ENCODE results near the gene PAQR7.
A peak's percentile ranks its signal among the peaks of the same experiment; 100 is the strongest.

The PAQR7 gene

DNA sequence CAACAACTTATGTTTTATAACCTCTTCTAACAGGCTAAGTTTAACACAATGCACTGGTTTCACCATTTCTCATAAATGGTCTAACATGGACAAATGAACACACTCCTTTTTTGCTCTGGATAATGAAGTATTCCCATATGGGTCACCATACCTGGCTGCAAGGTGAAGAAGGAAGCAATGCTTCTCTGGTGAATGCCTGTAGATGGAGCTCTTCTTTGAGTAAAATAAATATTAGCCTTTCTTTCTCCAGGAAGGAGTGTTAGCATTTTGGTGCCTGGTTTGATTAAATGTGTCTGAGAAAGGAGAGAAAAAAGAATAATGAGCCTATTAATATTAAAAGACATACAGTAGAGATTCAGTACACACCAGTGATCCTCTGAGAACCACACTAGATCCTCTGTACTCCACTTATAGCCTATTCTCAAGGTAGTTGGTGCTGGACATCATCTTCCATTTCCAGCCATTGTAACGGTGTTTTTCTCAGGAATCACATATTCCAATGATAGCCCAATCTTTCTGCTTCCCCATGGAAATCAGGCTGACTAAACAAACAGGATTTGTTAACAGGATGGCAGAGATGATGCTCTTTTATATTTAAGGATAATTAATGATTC, 38.1 kb downstream of the PAQR7 start:
- Histone ChIP-seq H3F3A (ENCODE audit: control insufficient read depth, insufficient read depth) (no peaks in the 10 kb centered on the region), H3K36me3 (ENCODE audit: control insufficient read depth, low read length) (peaks cover 46% of the 10 kb centered on the region), H3K79me2 (ENCODE audit: control insufficient read depth, low read length) (peaks cover 35% of the 10 kb centered on the region), H3K4me1 (ENCODE audit: control insufficient read depth, low read length) (no peaks in the 10 kb centered on the region), H3K9me2 (replicated peaks; ENCODE audit: control insufficient read depth, low read length) (no peaks in the 10 kb centered on the region), H3K4me3 (ENCODE audit: low read length) (no peak overlapping the region), H4K20me1 (ENCODE audit: control insufficient read depth, insufficient read depth, low read depth, low read length) (no peaks in the 10 kb centered on the region), H3K27ac (ENCODE audit: low read depth, low read length) (no peak overlapping the region), H3K4me2 (ENCODE audit: low read length) (no peak overlapping the region), H3K9me3 (ENCODE audit: control insufficient read depth, insufficient read depth, low read length) (no peaks in the 10 kb centered on the region), H3K27me3 (ENCODE audit: control insufficient read depth, low read length) (no peaks in the 10 kb centered on the region)
- TF ChIP-seq, protein P1, sequence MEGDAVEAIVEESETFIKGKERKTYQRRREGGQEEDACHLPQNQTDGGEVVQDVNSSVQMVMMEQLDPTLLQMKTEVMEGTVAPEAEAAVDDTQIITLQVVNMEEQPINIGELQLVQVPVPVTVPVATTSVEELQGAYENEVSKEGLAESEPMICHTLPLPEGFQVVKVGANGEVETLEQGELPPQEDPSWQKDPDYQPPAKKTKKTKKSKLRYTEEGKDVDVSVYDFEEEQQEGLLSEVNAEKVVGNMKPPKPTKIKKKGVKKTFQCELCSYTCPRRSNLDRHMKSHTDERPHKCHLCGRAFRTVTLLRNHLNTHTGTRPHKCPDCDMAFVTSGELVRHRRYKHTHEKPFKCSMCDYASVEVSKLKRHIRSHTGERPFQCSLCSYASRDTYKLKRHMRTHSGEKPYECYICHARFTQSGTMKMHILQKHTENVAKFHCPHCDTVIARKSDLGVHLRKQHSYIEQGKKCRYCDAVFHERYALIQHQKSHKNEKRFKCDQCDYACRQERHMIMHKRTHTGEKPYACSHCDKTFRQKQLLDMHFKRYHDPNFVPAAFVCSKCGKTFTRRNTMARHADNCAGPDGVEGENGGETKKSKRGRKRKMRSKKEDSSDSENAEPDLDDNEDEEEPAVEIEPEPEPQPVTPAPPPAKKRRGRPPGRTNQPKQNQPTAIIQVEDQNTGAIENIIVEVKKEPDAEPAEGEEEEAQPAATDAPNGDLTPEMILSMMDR (IDR thresholded peaks at IDR 0.05; ENCODE audit: low read depth, low read length, poor library complexity, severe bottlenecking): peak; percentile 64
- TF ChIP-seq EZH2phosphoT487 (IDR thresholded peaks at IDR 0.05; ENCODE audit: borderline replicate concordance, low read length): no peak

DNA sequence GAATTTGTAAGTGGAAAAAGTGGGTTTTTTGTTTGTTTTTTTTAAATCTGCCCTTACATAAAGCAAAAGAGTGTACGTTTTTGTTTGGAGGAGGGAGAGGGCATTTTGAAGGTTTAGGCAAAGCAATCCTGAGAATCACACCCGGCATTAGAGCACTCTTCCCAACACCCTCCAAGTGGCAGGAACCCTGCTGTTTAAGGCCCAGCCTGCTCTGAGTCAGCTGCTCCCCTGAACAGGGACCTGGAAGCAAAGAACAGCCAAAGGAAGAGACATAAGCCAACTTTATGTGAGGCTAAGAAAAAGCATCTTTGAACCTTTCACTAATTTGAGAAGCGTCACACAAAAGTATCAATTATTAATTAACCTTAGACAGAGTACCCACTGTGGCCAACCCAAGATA, 38.8 kb downstream of the PAQR7 start:
- Histone ChIP-seq H3K4me3 (ENCODE audit: low read length) (no peak overlapping the region), H3F3A (ENCODE audit: control insufficient read depth, insufficient read depth) (no peaks in the 10 kb centered on the region), H3K9me2 (replicated peaks; ENCODE audit: control insufficient read depth, low read length) (no peaks in the 10 kb centered on the region), H3K79me2 (ENCODE audit: control insufficient read depth, low read length) (peaks cover 28% of the 10 kb centered on the region), H3K27ac (ENCODE audit: low read depth, low read length) (no peak overlapping the region), H3K9me3 (ENCODE audit: control insufficient read depth, insufficient read depth, low read length) (no peaks in the 10 kb centered on the region), H4K20me1 (ENCODE audit: control insufficient read depth, insufficient read depth, low read depth, low read length) (no peaks in the 10 kb centered on the region), H3K27me3 (ENCODE audit: control insufficient read depth, low read length) (no peaks in the 10 kb centered on the region), H3K36me3 (ENCODE audit: control insufficient read depth, low read length) (peaks cover 52% of the 10 kb centered on the region), H3K4me1 (ENCODE audit: control insufficient read depth, low read length) (no peaks in the 10 kb centered on the region), H3K4me2 (ENCODE audit: low read length) (no peak overlapping the region)
- TF ChIP-seq, protein P1 (IDR thresholded peaks at IDR 0.05; ENCODE audit: low read depth, low read length, poor library complexity, severe bottlenecking): no peak
- TF ChIP-seq EZH2phosphoT487 (IDR thresholded peaks at IDR 0.05; ENCODE audit: borderline replicate concordance, low read length): no peak

DNA sequence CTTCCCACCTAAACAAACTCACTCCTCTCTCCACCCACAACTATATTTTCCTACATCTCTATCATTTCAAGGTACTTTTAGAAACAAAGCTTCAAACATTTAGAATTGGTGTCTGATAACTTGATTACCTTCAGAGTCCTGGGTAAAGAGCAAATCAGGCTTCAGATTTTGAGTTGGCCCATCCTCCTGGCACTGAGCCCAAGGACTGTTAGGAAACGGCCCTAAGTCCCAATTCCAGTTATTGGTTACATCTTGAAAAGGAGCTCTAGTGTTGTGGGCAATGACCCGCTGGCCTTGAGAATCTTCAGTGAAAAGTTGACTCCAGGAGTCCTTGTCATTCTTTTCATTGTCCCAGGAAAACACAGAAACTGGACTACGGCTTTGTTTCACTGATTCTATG, 40.6 kb downstream of the PAQR7 start:
- Histone ChIP-seq H3K36me3 (ENCODE audit: control insufficient read depth, low read length) (peaks cover 70% of the 10 kb centered on the region), H3K9me3 (ENCODE audit: control insufficient read depth, insufficient read depth, low read length) (no peaks in the 10 kb centered on the region), H3K79me2 (ENCODE audit: control insufficient read depth, low read length) (peaks cover 15% of the 10 kb centered on the region), H3F3A (ENCODE audit: control insufficient read depth, insufficient read depth) (no peaks in the 10 kb centered on the region), H3K4me2 (ENCODE audit: low read length) (no peak overlapping the region), H3K9me2 (replicated peaks; ENCODE audit: control insufficient read depth, low read length) (no peaks in the 10 kb centered on the region), H3K27me3 (ENCODE audit: control insufficient read depth, low read length) (no peaks in the 10 kb centered on the region), H3K4me3 (ENCODE audit: low read length) (no peak overlapping the region), H3K4me1 (ENCODE audit: control insufficient read depth, low read length) (no peaks in the 10 kb centered on the region), H4K20me1 (ENCODE audit: control insufficient read depth, insufficient read depth, low read depth, low read length) (no peaks in the 10 kb centered on the region; the same call in 1 of the 2 replicates), H3K27ac (ENCODE audit: low read depth, low read length) (no peak overlapping the region)
- TF ChIP-seq, protein P1 (IDR thresholded peaks at IDR 0.05; ENCODE audit: low read depth, low read length, poor library complexity, severe bottlenecking): no peak
- no peak for TF ChIP-seq EZH2phosphoT487 (IDR thresholded peaks at IDR 0.05; ENCODE audit: borderline replicate concordance, low read length)

Data from DOHH2 (cell line).